ENCODE data around the gene HDGFL2.
A peak's percentile ranks its signal among the peaks of the same experiment; 100 is the strongest.

Gene HDGFL2

DNA sequence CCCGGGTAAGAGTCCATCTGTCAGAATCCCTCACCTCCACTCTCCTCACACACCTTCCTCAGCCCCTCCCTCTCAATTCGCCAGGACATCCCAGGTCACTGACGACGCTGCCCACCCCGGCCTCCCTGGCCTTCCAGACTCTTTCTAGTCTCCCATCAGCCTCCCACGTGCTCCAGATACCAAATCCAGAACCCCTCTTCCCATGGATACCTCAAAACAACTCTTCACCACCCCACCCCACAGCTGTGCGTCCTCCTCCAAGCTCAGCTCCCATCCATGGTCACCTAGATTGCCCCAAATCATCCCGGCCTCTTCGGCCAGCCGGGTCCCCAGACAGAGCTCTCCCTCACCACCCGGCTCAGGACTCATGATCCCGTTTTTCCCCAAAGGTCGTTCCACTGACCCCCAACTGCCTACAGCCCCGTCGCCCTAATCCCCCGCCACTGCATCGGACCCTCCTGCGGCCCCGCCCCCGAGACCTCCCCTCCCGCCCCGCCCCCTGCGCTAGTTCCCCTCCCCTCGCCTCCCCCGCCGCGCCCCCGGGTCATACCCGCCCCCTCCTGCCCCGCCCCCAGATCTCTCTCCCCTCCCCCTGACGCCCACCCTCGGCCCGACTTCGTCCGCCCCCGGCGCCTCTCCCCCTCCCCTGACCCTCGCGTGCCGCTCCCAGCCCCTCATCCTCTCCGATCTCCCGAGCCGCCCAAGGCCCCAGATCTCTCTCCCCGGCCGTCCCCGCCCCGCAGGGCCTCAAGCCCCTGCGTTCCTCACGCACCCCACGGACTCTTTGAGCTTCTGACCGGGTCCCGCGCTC, 15.0 kb upstream of the HDGFL2 start:
- peak; percentile 76 for DNase-seq (ENCODE audit: insufficient read length, low spot score)
- no peak for TF ChIP-seq CTCF (IDR thresholded peaks at IDR 0.05; ENCODE audit: insufficient read depth, missing control alignments)
- FAIRE-seq = no peak

GRCh38 chr19:4457654-4458395, 14.3 kb upstream of the HDGFL2 start, which contains the start of gene UBXN6:
Gene UBXN6, minus strand, starts transcription at chr19:4457794. Its CDS starts 97 bp downstream, at chr19:4457697.
- FAIRE-seq = no peak
- peak; percentile 89 for DNase-seq (ENCODE audit: insufficient read length, low spot score)
- TF ChIP-seq CTCF (IDR thresholded peaks at IDR 0.05; ENCODE audit: insufficient read depth, missing control alignments) = no peak

DNA sequence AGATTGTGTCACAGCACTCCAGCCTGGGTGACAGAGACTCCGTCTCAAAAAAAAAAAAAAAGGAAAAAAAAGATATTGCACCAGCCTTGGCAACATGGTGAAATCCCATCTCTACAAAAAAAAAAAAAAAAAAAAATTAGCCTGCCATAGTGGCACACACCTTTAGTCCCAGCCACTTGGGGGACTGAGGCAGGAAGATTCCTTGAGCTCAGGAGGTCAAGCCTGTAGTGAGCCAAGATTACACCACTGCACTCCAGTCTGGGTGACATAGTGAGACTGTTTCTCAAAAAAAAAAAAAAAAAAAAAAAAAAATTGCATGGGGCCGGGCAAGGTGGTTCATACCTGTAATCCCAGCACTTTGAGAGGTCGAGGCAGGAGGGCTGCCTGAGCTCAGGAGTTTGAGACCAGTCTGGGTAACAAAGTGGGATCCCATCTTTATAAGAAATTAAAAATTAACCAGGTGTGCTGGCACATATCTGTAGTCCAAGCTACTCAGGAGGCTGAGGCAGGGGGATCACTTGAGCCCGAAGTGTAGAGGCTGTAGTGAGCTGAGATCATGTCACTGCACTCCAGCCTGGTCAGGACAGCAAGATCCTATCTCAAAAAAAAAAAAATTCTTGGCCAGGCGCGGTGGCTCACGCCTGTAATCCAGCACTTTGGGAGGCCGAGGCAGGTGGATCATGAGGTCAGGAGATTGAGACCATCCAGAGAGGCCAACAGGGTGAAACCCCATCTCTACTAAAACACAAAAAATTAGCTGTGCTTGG, 7.1 kb upstream of the HDGFL2 start:
- no peak for FAIRE-seq

DNA sequence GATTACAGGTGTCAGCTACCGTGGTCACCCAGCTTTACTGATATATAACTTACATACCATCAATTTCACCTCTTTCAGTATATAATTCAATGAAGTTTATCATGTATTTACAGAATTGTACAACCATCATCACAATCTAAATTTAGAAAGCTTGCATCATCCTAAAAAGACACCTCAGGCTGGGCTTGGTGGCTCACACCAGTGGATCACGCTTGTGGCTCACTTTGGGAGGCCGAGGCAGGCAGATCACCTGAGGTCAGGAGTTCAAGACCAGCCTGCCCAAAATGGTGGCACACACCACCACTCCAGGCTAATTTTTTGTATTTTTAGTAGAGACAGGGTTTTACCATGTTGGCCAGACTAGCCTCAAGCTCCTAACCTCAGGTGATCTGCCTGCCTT, 4.3 kb upstream of the HDGFL2 start:
- FAIRE-seq = no peak
- no peak for DNase-seq (ENCODE audit: insufficient read length, low spot score)
- TF ChIP-seq CTCF (IDR thresholded peaks at IDR 0.05; ENCODE audit: insufficient read depth, missing control alignments) = no peak

More for the DNA sequence above, 7.1 kb upstream of the HDGFL2 start:
- DNase-seq (ENCODE audit: insufficient read length, low spot score) = no peak
- no peak for TF ChIP-seq CTCF (IDR thresholded peaks at IDR 0.05; ENCODE audit: insufficient read depth, missing control alignments)

- FAIRE-seq = peak; percentile 91
- TF ChIP-seq CTCF (IDR thresholded peaks at IDR 0.05; ENCODE audit: insufficient read depth, missing control alignments) = no peak
Observed at GRCh38 chr19:4471403-4472173, 509 bp upstream of the HDGFL2 start.

DNA sequence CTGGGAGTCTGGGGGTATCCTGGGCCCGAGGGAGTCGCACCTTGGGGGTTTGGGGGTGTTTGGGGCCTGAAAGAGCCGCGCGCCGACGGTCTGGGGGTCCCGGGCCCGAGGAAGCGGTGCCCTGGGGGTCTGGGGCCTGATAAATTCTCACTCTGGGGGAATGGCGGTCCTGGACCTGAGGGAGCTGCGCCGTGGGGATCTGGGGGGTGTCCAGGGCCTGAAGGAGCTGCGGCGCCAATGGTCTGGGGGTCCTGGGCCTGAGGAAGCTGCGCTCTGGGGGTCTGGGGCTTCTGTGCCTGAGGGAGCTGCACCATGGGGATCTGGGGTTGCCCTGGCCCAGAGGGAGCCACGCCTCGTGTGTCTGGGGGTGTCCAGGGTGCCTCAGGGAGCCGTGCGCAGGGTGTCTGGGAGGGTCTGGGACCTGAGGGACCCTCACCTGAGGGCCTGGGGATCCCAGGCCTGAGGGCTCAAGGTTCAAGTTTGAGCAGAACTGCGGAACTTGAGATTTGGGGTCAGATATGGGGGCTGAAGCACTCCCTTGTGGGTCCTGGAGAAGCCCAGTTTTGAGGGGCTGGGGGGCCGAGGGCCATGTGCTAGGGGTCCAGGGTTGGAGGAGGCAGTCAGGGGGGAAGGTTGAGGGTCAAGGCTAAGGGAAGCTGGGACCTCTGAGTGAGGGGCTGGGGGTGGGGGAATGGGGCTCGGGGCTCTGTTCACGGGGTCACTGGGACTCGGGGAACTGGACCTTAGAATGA, 1.1 kb downstream of the HDGFL2 start:
- no peak for FAIRE-seq
- no peak for TF ChIP-seq CTCF (IDR thresholded peaks at IDR 0.05; ENCODE audit: insufficient read depth, missing control alignments)
- no peak for DNase-seq (ENCODE audit: insufficient read length, low spot score)

More at GRCh38 chr19:4471403-4472173, 509 bp upstream of the HDGFL2 start:
- DNase-seq (ENCODE audit: insufficient read length, low spot score) = peak; percentile 74
